ENCODE data around the gene RCAN3. TPM values are rescaled to one million over a fixed set of nuclear protein-coding genes. Genes with fewer than 3 reads are reported as not detected.

Gene RCAN3
- total RNA-seq: 10 to 100 TPM in 2 of 4 donors, 1 to 10 TPM in 2; 5.3 to 14.0 (median 9.3) TPM

DNA sequence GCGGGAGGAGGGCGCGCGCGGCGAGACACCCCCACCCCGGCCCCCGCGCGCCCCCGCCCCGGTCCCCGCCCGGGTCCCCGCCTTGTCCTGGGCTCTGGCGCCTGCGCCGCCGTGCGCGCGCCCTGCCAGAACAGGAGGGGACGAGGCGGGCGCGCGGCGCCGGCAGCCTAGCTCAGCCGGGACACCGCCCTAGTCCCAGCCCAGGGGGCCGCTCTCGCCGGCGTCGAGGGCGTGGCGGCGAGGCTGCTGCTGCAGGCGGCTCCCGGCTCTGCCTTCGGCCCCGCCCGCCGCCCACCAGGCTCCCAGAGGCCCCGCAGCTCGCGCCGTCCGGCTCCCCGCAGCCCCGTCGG lies at the start of gene RCAN3:
Gene RCAN3, plus strand, starts transcription at position 128 of the 350 bp plus-strand sequence. CDS start 11,537 bp downstream, outside the sequence.
- Histone ChIP-seq H3K4me1 (peaks cover 2 to 25% (median 18%) of the 10 kb centered on the region in 4 donors), H3K27ac (replicated peaks in 1 of 4) (peak within 1 kb of the TSS; percentile 78 to 87 (median 82)), H3K4me3 (peak within 1 kb of the TSS; percentile 62 to 91 (median 78)), H3K9me3 (no peaks in the 10 kb centered on the region), H3K27me3 (no peaks in the 10 kb centered on the region), H3K36me3 (no peaks in the 10 kb centered on the region)
- DNase-seq (ENCODE audit: extremely low spot score): no peak
- WGBS: 0% methylated on average over 6 of the region's 53 CpGs
- intact Hi-C loops (cut with DNase I): loop anchor here (10.0 kb wide), 2 partner anchors 88 to 132 kb away; partner anchors contain the start of genes NIPAL3 and STPG1
- TF ChIP-seq EP300 (IDR thresholded peaks at IDR 0.05) (no peak), POLR2A (IDR thresholded peaks at IDR 0.05; ENCODE audit: low read depth) (no peak), POLR2AphosphoS5 (IDR thresholded peaks at IDR 0.05) (peak in 1 of 2 donors; percentile 22)

DNA sequence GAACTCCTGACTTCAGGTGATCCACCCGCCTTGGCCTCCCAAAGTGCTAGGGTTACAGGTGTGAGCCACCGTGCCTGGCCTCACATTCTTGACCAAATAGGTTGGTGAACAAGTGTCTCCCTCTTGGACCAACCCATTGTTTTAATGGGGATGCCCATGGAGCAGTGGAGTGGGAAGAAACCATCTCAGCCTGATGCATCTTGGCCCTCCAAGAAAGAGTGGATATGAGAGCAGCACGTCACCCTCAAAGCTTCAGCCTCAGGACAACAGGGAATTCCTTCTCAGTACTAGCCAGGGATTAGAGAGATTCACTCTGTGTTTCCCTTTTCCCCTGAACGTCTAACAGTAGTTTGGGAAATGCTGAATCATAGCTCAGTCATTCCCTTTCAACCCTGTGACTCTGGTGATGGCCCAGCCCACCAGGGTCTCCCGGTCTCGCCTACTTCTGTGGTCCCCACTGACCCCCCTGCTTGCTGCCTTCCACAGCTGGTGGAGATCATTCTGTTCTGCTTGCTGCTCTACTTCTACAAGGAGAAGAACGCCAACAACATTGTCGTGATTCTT lies 49.6 kb upstream of the RCAN3 start:
- Histone ChIP-seq H3K4me3 (no peak overlapping the region), H3K9me3 (no peaks in the 10 kb centered on the region), H3K27ac (replicated peaks in 1 of 4) (no peak overlapping the region), H3K27me3 (no peaks in the 10 kb centered on the region), H3K4me1 (no peaks in the 10 kb centered on the region), H3K36me3 (peaks cover 22 to 93% (median 66%) of the 10 kb centered on the region in 4 donors)
- DNase-seq (ENCODE audit: extremely low spot score): no peak
- TF ChIP-seq EP300 (IDR thresholded peaks at IDR 0.05) (no peak), POLR2A (IDR thresholded peaks at IDR 0.05; ENCODE audit: low read depth) (no peak), POLR2AphosphoS5 (IDR thresholded peaks at IDR 0.05) (no peak)
- TF ChIP-seq, protein P1, sequence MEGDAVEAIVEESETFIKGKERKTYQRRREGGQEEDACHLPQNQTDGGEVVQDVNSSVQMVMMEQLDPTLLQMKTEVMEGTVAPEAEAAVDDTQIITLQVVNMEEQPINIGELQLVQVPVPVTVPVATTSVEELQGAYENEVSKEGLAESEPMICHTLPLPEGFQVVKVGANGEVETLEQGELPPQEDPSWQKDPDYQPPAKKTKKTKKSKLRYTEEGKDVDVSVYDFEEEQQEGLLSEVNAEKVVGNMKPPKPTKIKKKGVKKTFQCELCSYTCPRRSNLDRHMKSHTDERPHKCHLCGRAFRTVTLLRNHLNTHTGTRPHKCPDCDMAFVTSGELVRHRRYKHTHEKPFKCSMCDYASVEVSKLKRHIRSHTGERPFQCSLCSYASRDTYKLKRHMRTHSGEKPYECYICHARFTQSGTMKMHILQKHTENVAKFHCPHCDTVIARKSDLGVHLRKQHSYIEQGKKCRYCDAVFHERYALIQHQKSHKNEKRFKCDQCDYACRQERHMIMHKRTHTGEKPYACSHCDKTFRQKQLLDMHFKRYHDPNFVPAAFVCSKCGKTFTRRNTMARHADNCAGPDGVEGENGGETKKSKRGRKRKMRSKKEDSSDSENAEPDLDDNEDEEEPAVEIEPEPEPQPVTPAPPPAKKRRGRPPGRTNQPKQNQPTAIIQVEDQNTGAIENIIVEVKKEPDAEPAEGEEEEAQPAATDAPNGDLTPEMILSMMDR (IDR thresholded peaks at IDR 0.05): no peak
- WGBS: 88% methylated on average over 8 of the region's 8 CpGs
- intact Hi-C loops (cut with DNase I): no loop called here

DNA sequence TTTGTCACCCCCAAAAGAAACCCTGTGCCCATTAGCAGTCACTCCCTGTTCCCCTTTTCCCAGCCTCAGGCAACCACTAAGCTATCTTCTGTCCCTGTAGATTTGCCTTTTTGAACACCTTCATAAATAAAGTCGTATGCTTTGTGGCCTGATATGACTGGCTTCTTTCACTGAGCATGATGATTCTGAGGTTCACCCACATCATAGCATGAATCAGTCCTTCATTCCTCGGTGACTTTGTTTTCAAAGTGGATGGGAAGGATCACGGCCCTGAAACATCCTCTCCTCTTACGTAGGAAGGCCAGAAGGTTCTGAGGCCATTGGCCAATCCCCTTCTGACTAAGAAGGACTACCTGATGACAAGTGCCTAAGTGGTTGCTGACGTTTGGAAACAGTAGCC lies 48.0 kb upstream of the RCAN3 start:
- no peak overlapping the region for H3K4me3 ChIP-seq
- no peak for DNase-seq (ENCODE audit: extremely low spot score)
- H3K9me3 ChIP-seq: no peaks in the 10 kb centered on the region
- H3K27me3 ChIP-seq: no peaks in the 10 kb centered on the region
- WGBS: 79% methylated on average over 5 of the region's 5 CpGs
- TF ChIP-seq POLR2AphosphoS5 (IDR thresholded peaks at IDR 0.05) (no peak), POLR2A (IDR thresholded peaks at IDR 0.05; ENCODE audit: low read depth) (no peak), EP300 (IDR thresholded peaks at IDR 0.05) (no peak)
- TF ChIP-seq, protein P1 (IDR thresholded peaks at IDR 0.05): no peak
- no peaks in the 10 kb centered on the region for H3K4me1 ChIP-seq
- H3K27ac ChIP-seq (replicated peaks in 1 of 4): no peak overlapping the region
- H3K36me3 ChIP-seq: peaks cover 22 to 96% (median 73%) of the 10 kb centered on the region in 4 donors
- intact Hi-C loops (cut with DNase I): no loop called here

DNA sequence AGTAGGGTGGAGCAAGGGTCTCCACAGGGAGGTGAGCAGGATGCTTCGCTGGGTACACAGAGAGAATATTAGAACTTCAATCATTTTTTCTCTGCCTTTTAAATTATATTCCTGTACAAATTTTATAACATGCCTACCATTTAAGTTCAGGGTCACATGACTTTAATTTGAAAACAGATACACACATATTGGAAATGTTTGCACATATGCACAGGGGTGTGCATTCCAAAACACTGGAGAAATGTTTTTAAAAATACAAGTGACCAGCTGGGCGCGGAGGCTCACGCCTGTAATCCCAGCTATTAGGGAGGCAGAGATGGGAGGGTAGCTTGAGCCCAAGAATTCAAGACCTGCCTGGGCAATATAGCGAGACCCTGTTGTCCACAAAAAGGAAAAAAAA lies 47.4 kb upstream of the RCAN3 start:
- Histone ChIP-seq H3K9me3 (no peaks in the 10 kb centered on the region), H3K36me3 (peaks cover 16 to 96% (median 71%) of the 10 kb centered on the region in 4 donors), H3K4me3 (no peak overlapping the region), H3K27me3 (no peaks in the 10 kb centered on the region), H3K4me1 (no peaks in the 10 kb centered on the region), H3K27ac (replicated peaks in 1 of 4) (no peak overlapping the region)
- TF ChIP-seq POLR2A (IDR thresholded peaks at IDR 0.05; ENCODE audit: low read depth) (no peak), POLR2AphosphoS5 (IDR thresholded peaks at IDR 0.05) (no peak), EP300 (IDR thresholded peaks at IDR 0.05) (no peak)
- TF ChIP-seq, protein P1 (IDR thresholded peaks at IDR 0.05): no peak
- 99% methylated on average over 5 of the region's 5 CpGs for WGBS
- intact Hi-C loops (cut with DNase I): no loop called here
- DNase-seq (ENCODE audit: extremely low spot score): no peak

DNA sequence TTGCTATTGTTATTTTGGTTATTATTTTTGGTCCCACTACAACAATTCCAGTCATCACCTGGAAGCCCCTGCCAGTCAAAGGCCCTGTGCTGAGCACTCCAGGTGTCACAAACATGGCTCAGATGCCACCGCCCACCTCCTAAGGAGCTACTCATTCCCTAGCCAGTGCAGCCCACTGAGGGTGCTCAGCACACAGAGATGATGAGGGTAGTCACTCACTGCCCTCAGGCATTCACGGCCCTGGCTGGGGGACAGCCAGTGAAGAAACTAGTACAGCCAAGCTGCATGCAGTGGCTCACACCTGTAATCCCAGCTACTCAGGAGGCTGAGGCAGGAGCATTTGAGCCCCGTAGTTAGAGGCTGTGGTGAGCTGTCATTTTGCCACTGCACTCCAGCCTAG lies 44.8 kb upstream of the RCAN3 start:
- no peak overlapping the region for H3K4me3 ChIP-seq
- no peak for DNase-seq (ENCODE audit: extremely low spot score)
- TF ChIP-seq POLR2A (IDR thresholded peaks at IDR 0.05; ENCODE audit: low read depth) (no peak), POLR2AphosphoS5 (IDR thresholded peaks at IDR 0.05) (no peak), EP300 (IDR thresholded peaks at IDR 0.05) (no peak)
- TF ChIP-seq, protein P1 (IDR thresholded peaks at IDR 0.05): no peak
- H3K4me1 ChIP-seq: no peaks in the 10 kb centered on the region
- H3K27ac ChIP-seq (replicated peaks in 1 of 4): no peak overlapping the region
- no peaks in the 10 kb centered on the region for H3K27me3 ChIP-seq
- intact Hi-C loops (cut with DNase I): no loop called here
- no peaks in the 10 kb centered on the region for H3K9me3 ChIP-seq
- WGBS: 91% methylated on average over 3 of the region's 3 CpGs
- peaks cover 16 to 94% (median 64%) of the 10 kb centered on the region in 4 donors for H3K36me3 ChIP-seq

Measured in esophagus muscularis mucosa (tissue), 4 donors.